ENCODE data around the gene FGG.
A peak's percentile ranks its signal among the peaks of the same experiment; 100 is the strongest.

The FGG gene

GRCh38 chr4:154565704-154566103 is 46.8 kb downstream of the FGG start:
- no peak for TF ChIP-seq CTCF (IDR thresholded peaks at IDR 0.05; ENCODE audit: insufficient read depth, missing control alignments)
- no peak for FAIRE-seq
- DNase-seq (ENCODE audit: insufficient read length, low spot score), result no peak

- TF ChIP-seq CTCF (IDR thresholded peaks at IDR 0.05; ENCODE audit: insufficient read depth, missing control alignments), result no peak
- no peak for DNase-seq (ENCODE audit: insufficient read length, low spot score)
- FAIRE-seq, result no peak
These were observed 48.1 kb downstream of the FGG start for GRCh38 chr4:154564311-154564710.

GRCh38 chr4:154562697-154563254 is 49.7 kb downstream of the FGG start, which contains the start of gene FGB:
Gene FGB (plus strand): TSS chr4:154563011. CDS start chr4:154563019, 8 bp downstream.
- FAIRE-seq, result no peak
- TF ChIP-seq CTCF (IDR thresholded peaks at IDR 0.05; ENCODE audit: insufficient read depth, missing control alignments), result no peak
- no peak for DNase-seq (ENCODE audit: insufficient read length, low spot score)

DNA sequence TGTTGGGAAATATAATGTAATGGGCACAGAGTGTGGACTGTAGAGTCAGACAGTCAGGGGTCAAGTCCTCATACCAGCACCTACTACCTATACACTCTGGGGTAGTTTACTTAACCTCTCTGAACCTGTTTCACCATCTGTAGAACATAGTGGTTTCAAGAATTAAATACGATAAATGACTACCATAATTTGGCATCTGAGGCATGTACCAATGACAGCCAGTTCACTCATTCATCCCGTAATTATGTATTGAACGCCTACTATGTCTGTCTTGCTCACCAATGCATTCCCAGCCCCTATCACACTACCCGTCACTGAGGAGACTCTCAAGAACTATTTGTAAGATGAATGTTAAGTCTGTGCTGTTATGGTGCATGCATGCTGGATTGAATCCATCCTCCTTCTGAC is 51.6 kb downstream of the FGG start:
- no peak for TF ChIP-seq CTCF (IDR thresholded peaks at IDR 0.05; ENCODE audit: insufficient read depth, missing control alignments)
- FAIRE-seq, result no peak
- no peak for DNase-seq (ENCODE audit: insufficient read length, low spot score)

- DNase-seq (ENCODE audit: insufficient read length, low spot score) (no peak), FAIRE-seq (no peak)
- no peak for TF ChIP-seq CTCF (IDR thresholded peaks at IDR 0.05; ENCODE audit: insufficient read depth, missing control alignments)
These were observed 52.0 kb downstream of the FGG start for GRCh38 chr4:154560419-154560801.

- no peak for DNase-seq (ENCODE audit: insufficient read length, low spot score)
- peak; percentile 65 for TF ChIP-seq CTCF (IDR thresholded peaks at IDR 0.05; ENCODE audit: insufficient read depth, missing control alignments)
- FAIRE-seq, result peak; percentile 84
These were observed 52.7 kb downstream of the FGG start for GRCh38 chr4:154559494-154560418.

DNA sequence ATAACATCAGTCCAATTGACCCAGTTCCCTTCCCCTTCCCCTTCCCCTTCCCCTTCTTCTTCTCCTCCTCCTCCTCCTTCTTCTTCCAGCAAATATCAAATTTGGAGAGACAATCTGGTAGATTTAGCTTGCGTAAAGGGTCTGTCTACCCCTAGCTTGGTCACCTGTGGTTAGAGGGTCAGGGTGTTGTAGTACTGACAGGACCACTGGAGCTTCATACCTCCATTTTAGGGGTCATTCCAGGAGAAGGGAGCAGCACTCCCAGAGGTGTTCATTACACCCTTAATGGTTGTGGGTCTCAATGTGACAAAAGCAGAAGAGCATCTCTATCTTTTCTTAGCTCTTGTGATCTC is 53.3 kb downstream of the FGG start:
- no peak for FAIRE-seq
- DNase-seq (ENCODE audit: insufficient read length, low spot score), result no peak
- TF ChIP-seq CTCF (IDR thresholded peaks at IDR 0.05; ENCODE audit: insufficient read depth, missing control alignments), result no peak
